Cardiac septum (tissue), 1 donor: Measurements from ENCODE around the gene PHACTR3. TPM values are rescaled to one million over a fixed set of nuclear protein-coding genes. Genes with fewer than 3 reads are reported as not detected.

Source experiments
- DNase-seq: peaks from one replicate; pipeline ENCODE4 v3.0.0-alpha.2; 2020; ENCODE audit warnings: low spot score
- intact Hi-C: fragments of 100-400 bp; cut with DNase I; formaldehyde crosslinking; loops from one replicate; pipeline ENCODE4 v1.14.0; 2022
- total RNA-seq: library from RNA; stranded (reverse); fragmentation: NEBNext Ultra II Directional; extraction: Animal tissue kit (Norgen Biotek cat#: 25700); gene quantifications from one replicate; pipeline ENCODE4 v1.2.1, GENCODE V29; 2021
- donor health status: DM: no; HTN: no; CAD: no.

Gene PHACTR3
- total RNA-seq, 1 donor from 2014 or later: 0.54 TPM

DNA sequence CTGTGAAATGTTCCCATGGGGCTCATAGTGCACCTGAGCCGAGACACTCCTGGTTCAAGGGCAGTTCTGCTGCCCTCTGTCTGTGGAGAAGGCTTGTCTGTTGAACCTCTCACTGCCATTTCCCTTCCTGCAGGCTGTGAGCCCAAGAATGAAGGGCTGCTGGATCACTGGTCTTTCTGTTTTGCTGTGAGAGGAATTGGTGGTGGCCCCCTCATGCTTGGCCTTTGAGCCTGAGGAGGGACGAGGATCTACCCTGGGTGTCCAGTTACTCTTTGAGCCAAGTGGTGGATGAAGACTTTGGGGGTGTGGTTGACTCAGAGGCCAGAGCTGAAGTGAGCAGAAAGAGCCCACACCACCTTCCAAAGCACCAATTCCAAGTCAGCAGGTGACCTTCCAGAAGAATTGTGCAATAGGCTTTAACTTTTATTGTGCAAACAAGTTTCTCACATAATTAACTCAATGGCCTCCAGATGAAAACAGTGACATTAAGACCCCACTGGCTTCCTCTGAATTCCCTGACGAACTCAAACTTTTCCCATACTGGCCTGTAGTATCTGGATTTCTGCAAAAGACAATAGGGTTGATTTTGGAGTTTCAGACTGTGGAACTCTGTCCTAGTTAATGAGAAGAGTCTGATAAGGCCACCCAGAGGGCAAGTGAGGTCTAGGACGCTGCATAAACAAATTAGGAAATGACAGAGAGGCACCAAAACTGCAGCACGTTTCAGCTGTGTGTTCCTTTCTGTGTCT, 101.5 kb downstream of the PHACTR3 start:
- intact Hi-C loops: no loop called here
- no peak for DNase-seq

DNA sequence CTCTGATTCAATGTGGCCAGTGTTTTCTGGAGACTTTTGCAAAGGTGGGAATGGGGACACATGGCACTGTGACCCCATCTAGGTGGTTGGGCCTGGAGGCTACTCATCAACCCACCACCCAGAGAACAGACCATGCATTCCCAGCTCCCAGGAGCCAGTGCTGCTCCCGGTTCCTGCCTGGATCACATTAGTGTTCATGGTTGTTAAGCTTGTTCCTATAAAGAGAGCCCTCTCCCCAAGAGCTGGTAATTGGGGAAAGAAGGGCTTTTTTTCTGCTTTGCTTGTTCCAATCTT, 102.0 kb downstream of the PHACTR3 start:
- intact Hi-C loops: no loop called here
- no peak for DNase-seq

GRCh38 chr20:59708326-59708725, 104.0 kb downstream of the PHACTR3 start:
- intact Hi-C loops: no loop called here
- DNase-seq: no peak

DNA sequence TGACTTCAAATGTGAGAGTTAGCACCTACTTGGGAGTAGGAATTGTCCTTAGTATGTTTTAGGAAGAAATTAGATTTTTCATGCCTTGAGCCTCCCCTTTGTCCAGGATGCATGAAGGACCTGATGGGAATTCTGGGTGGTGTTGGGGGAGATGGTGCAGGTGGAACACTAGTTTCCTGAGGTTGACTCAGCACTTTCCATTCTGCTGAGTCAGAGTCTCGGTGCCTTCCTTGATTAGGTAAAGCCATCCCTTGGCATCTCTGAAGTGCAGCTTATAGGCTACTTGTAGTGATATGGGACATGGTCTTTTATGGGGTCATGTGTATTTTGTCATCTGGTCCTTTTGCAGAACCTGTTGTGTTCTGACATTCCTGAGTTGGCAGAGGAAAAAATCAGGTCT, 105.3 kb downstream of the PHACTR3 start:
- DNase-seq: no peak
- intact Hi-C loops: no loop called here

DNA sequence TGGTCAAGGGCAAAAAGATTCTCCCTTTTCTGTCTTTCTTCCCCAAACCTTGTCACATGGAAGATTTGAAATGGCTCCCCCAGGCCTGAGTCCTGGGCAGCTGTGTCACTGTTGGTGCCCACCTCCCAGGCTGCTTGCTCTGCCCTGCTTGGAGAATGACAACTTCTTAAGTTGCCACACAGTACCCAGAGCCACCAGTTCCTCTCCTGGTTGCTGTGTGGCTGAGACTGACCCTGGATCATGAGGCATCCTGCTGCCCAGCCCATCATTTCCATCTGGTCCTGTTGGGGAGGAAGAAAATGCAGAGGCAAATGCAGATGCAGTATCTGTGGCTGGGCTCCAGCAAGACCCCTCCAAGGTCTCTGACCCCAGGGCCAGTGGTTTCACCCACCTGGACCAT, 113.7 kb downstream of the PHACTR3 start:
- no peak for DNase-seq
- intact Hi-C loops: no loop called here

DNA sequence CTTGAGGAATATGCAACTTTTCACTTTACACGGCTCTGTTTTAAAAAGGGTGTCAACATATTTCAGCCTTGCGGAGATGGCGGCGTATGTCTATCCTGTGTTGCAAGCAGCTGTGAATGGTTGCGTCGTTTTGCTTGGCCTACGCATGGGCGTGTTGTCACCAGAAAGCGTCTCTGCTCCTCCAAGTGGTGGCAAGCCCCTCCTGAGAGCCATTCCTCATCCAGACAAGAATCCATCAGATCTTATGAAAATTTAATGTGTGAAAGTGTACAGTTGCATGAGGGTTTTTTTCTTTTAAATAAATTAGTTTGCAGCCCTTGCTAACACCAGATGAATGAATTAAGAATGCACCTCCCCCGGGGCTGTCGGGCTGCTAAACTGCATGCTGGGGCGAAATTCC, 114.4 kb downstream of the PHACTR3 start:
- DNase-seq: no peak
- intact Hi-C loops: no loop called here

DNA sequence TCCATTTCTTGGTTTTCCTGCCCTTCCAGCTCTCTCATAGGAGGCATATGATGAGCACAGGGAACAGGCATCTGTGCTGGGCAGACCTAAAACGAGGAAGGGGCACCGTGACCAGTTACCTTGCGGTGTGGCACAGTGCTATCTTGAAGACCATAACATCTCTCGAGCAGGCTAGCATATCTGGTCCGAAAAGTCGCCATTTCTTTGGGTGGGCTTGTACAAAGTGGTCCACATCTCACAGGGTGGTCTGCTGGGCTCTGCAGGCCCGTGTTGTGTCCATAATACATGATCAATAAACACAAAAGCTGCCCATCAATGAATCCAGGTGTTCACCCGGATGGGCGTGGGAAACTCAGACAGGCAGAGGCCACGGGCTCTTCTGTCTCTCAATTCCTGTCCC, 115.7 kb downstream of the PHACTR3 start:
- intact Hi-C loops: no loop called here
- no peak for DNase-seq

- intact Hi-C loops: no loop called here
- DNase-seq: no peak
Measured at GRCh38 chr20:59721386-59721785, 117.0 kb downstream of the PHACTR3 start.

DNA sequence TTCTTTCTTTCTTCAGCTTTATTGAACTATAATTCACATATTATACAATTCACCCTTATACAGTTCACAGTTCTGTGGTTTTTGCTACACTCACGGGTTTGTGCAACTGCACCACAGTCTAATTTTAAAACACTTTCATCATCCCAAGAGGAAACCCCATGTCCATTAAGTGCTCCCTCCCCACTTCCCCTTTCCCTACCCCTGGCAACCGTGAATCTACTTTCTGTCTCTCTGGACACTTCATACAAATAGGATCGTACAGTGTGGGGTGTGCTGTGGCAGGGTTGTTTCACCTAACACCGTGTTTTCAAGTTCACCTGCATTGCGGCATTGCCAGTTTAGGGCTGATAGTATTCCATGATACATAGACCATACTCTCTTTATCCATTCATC, 118.8 kb downstream of the PHACTR3 start:
- intact Hi-C loops: no loop called here
- no peak for DNase-seq

DNA sequence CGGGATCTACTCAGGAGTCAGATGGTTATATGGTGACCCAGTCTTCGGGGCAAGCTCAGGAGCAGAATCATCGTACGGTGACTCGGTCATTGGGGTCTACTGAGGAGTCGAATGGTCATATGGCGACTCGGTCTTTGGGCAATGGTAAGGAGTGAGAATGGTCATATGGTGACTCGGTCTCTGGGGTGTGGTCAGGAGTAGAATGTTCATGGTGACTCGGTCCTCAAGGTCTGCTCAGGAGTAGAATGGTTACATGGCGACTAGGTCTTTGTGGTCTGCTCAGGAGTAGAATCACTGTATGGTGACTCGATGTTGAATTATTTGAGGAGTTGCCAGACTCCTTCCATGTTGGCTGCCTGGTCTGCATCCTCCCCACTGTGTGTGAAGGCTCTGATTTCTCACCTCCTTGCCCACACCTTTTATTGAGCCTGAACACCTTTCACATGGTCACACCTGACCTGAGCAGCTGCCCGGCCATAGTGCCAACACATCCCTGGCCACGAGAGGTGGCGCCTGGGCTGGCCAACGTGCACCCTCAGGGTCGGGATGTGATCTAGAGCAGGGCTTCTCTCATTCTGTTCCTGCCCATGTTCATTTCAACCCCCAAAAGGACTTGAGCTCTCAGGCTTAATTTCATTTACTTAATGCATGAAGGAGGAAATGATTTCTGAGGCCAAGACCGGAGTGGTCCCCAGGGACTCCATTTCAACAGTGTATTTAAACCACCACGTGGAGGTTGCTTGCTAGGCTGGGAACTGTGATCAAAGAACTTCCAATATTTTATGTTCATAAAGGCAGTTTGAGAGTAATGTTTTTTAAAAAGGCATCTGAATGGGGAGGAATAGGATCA, 119.5 kb downstream of the PHACTR3 start:
- no peak for DNase-seq
- intact Hi-C loops: no loop called here

DNA sequence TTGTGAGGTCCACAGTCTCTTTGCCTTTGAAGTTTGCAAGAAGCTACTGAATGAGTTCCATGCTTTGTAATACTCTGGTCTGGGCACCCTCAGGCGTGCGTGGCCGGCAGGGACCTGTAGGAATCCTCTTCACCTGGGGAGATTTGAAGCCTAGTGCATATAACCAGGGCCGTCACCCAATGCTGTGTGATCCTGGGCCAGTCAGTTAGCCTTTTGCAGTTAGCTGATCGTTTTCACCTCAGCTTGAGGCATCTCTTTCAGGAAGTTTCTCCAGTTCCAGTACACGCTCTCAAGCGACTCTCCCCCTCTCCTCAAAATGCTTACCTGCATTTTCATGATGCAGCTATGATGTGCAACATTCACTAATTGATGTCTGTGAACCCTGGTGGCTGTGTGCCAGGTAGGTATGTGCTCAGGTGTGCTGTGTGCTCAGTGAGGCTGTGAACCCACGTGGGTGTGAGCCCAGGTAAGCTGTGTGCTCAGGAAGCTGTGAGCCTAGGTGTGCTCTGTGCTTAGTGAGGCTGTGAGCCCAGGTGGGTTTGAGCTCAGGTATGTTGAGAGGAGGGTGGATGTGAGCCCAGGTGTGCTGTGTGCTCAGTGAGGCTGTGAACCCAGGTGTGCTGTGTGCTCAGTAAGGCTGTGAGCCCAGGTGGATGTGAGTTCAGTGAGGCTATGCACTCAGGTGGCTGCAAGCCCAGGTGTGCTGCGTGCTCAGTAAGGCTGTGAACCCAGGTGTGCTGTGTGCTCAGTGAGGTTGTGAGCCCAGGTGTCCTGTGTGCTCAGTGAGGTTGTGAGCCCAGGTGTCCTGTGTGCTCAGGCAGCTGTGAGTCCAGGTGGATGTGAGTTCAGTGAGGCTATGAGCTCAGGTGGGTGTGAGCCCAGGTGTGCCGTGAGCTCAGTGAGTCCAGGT, 120.4 kb downstream of the PHACTR3 start:
- intact Hi-C loops: no loop called here

GRCh38 chr20:59725476-59726280, 121.3 kb downstream of the PHACTR3 start:
- intact Hi-C loops: no loop called here

More for the DNA sequence above, 120.4 kb downstream of the PHACTR3 start:
- no peak for DNase-seq

GRCh38 chr20:59726281-59726595, 121.9 kb downstream of the PHACTR3 start:
- no peak for DNase-seq

More at GRCh38 chr20:59725476-59726280, 121.3 kb downstream of the PHACTR3 start:
- DNase-seq: no peak

GRCh38 chr20:59728722-59729430, 124.5 kb downstream of the PHACTR3 start:
- intact Hi-C loops: no loop called here
- no peak for DNase-seq

More at GRCh38 chr20:59726281-59726595, 121.9 kb downstream of the PHACTR3 start:
- intact Hi-C loops: no loop called here

GRCh38 chr20:59729506-59729905, 125.2 kb downstream of the PHACTR3 start:
- no peak for DNase-seq
- intact Hi-C loops: no loop called here

DNA sequence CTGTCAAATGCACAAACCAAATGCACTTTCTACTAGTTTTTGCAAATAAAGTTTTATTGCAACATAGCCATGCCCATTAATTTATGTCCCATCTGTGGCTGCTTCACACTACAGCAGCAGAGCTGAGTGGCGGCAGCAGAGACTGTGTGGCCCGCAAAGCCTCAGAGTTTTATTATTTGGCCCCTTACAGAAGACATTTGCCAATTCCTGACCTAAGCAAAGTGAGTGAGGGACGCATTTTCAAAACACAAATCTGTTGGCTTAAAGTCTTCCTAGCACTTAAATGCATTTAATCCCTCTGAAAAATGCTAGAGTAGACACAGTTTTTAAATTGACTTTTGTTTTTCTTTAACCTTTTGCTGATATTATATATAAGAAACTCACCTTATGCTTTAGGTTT, 126.4 kb downstream of the PHACTR3 start:
- no peak for DNase-seq
- intact Hi-C loops: no loop called here

GRCh38 chr20:59731376-59731775, 127.0 kb downstream of the PHACTR3 start:
- DNase-seq: no peak
- intact Hi-C loops: no loop called here

- intact Hi-C loops: no loop called here
- no peak for DNase-seq
Measured at GRCh38 chr20:59733351-59733750, 129.0 kb downstream of the PHACTR3 start.

GRCh38 chr20:59735486-59735885, 131.1 kb downstream of the PHACTR3 start:
- DNase-seq: peak; percentile 46
- intact Hi-C loops: no loop called here
